IMR-90 (cell line): ENCODE data around the gene PTRH2. TPM values are rescaled to one million over a fixed set of nuclear protein-coding genes. Genes with fewer than 3 reads are reported as not detected.
A peak's percentile ranks its signal among the peaks of the same experiment; 100 is the strongest.

Experiments used
- ATAC-seq: fragments of 200-7000 bp; cut with Tn5 transposase; 2 replicates; pipeline ENCODE4 v1.9.1; 2020; ENCODE audit warnings: low read depth, mild to moderate bottlenecking, moderate library complexity
- BruUV-seq: library from RNA; stranded (reverse); fragments of 400-500 nt; replicated peaks from 2 replicates; lab custom pipeline; 2021; lab: Mats Ljungman, UMichigan
- CTCF ChIA-PET: fragments of 300-600 bp; formaldehyde crosslinking; extraction: SDS; loops from one replicate; lab custom pipeline; 2021; ENCODE audit warnings: antibody characterized with exemption; lab: Yijun Ruan, JAX
- POLR2A ChIA-PET: fragments of 300-600 bp; sonication (Branson Sonifier 250); formaldehyde crosslinking; loops from one replicate; lab custom pipeline; 2022; ENCODE audit warnings: antibody characterized with exemption; ENCODE audit not compliant: unreplicated experiment; lab: Charles Lee
- DNase-seq: peaks from one replicate; pipeline ENCODE4 v3.0.0; 2013
- H2AFZ ChIP-seq: replicated peaks from 2 replicates; pipeline ENCODE3; 2013; ENCODE audit warnings: low read length, mild to moderate bottlenecking; ENCODE audit not compliant: poor library complexity
- H2AK5ac ChIP-seq: 2 replicates; pipeline ENCODE4 v1.6.1; 2013; ENCODE audit warnings: low read depth, low read length, inconsistent platforms
- H2AK9ac ChIP-seq: replicated peaks from 2 replicates; pipeline ENCODE3; 2013; ENCODE audit warnings: mild to moderate bottlenecking, low read depth, low read length, moderate library complexity; ENCODE audit not compliant: poor library complexity
- H2BK120ac ChIP-seq: 2 replicates; pipeline ENCODE4 v1.6.1; 2013; ENCODE audit warnings: low read depth, low read length, inconsistent platforms
- H2BK15ac ChIP-seq: 3 replicates; pipeline ENCODE4 v1.6.1; 2013; ENCODE audit warnings: low read depth, low read length, inconsistent platforms
- H2BK20ac ChIP-seq: 2 replicates; pipeline ENCODE4 v1.6.1; 2013; ENCODE audit warnings: low read depth, mild to moderate bottlenecking, inconsistent platforms, low read length, moderate library complexity
- H2BK5ac ChIP-seq: 2 replicates; pipeline ENCODE4 v1.6.1; 2013; ENCODE audit warnings: mild to moderate bottlenecking, low read depth, low read length, inconsistent platforms; ENCODE audit not compliant: poor library complexity, severe bottlenecking
- H3K14ac ChIP-seq: replicated peaks from 2 replicates; pipeline ENCODE4 v1.6.1; 2013; ENCODE audit warnings: low read depth, low read length, inconsistent platforms
- H3K18ac ChIP-seq: 2 replicates; pipeline ENCODE4 v1.6.1; 2013; ENCODE audit warnings: low read depth, low read length, control low read depth
- H3K23ac ChIP-seq: 2 replicates; pipeline ENCODE4 v1.6.1; 2013; ENCODE audit warnings: low read depth, low read length, inconsistent platforms
- H3K27ac ChIP-seq: 2 replicates; pipeline ENCODE4 v1.5.1; 2013; ENCODE audit warnings: mild to moderate bottlenecking, control low read depth, low read length; ENCODE audit not compliant: insufficient read depth
- H3K27me3 ChIP-seq: 2 replicates; pipeline ENCODE4 v1.6.1; 2013; ENCODE audit warnings: low read length; ENCODE audit not compliant: control insufficient read depth, insufficient read depth
- H3K36me3 ChIP-seq: 2 replicates; pipeline ENCODE4 v1.6.1; 2013; ENCODE audit warnings: low read length, mixed read lengths; ENCODE audit not compliant: control insufficient read depth, insufficient read depth
- H3K4ac ChIP-seq: 2 replicates; pipeline ENCODE4 v1.6.1; 2013; ENCODE audit warnings: low read depth, low read length, inconsistent platforms
- H3K4me1 ChIP-seq: 2 replicates; pipeline ENCODE4 v1.6.1; 2013; ENCODE audit warnings: low read length, mixed read lengths; ENCODE audit not compliant: control insufficient read depth, insufficient read depth
- H3K4me2 ChIP-seq: 2 replicates; pipeline ENCODE4 v1.6.1; 2013; ENCODE audit warnings: low read depth, mild to moderate bottlenecking, control low read depth, low read length, moderate library complexity
- H3K4me3 ChIP-seq: 2 replicates; pipeline ENCODE4 v1.5.1; 2013; ENCODE audit warnings: low read depth, mild to moderate bottlenecking, control low read depth, low read length, moderate library complexity; ENCODE audit not compliant: insufficient read depth
- H3K56ac ChIP-seq: 2 replicates; pipeline ENCODE4 v1.6.1; 2013; ENCODE audit warnings: low read length, inconsistent platforms; ENCODE audit not compliant: insufficient read depth; ENCODE audit errors: extremely low read depth
- H3K79me1 ChIP-seq, 2 experiments: 2 replicates each; pipeline ENCODE4 v1.6.1; 2013; ENCODE audit warnings: low read length in 2 of 2, inconsistent platforms in 1 of 2, low read depth in 1 of 2
- H3K9ac ChIP-seq: 2 replicates; pipeline ENCODE4 v1.6.1; 2013; ENCODE audit warnings: low read depth, low read length, control low read depth
- H3K9me1 ChIP-seq: 2 replicates; pipeline ENCODE4 v1.6.1; 2013; ENCODE audit warnings: low read length, inconsistent platforms; ENCODE audit not compliant: insufficient read depth
- H3K9me3 ChIP-seq: 2 replicates; pipeline ENCODE4 v1.6.1; 2013; ENCODE audit warnings: low read length; ENCODE audit not compliant: control insufficient read depth, insufficient read depth
- H4K20me1 ChIP-seq: 2 replicates; pipeline ENCODE4 v1.6.1; 2013; ENCODE audit warnings: low read length, inconsistent platforms; ENCODE audit not compliant: insufficient read depth
- H4K5ac ChIP-seq: 2 replicates; pipeline ENCODE4 v1.6.1; 2013; ENCODE audit warnings: mild to moderate bottlenecking, low read depth, low read length, control low read depth
- H4K8ac ChIP-seq, 2 experiments: 2 replicates each; pipeline ENCODE4 v1.6.1; 2013; ENCODE audit warnings: low read depth in 2 of 2, low read length in 2 of 2, control low read depth in 1 of 2, inconsistent platforms in 1 of 2
- H4K91ac ChIP-seq: 2 replicates; pipeline ENCODE4 v1.6.1; 2013; ENCODE audit warnings: low read depth, low read length, inconsistent platforms; ENCODE audit not compliant: insufficient read depth
- MAFK ChIP-seq: IDR thresholded peaks from 2 replicates; pipeline ENCODE4 v1.6.1; 2012; ENCODE audit warnings: low read depth, low read length, improper control_type of control experiment
- MAZ ChIP-seq: IDR thresholded peaks from 2 replicates; pipeline ENCODE4 v1.6.1; 2012; ENCODE audit warnings: low read depth, mild to moderate bottlenecking, low read length, improper control_type of control experiment, moderate library complexity, borderline replicate concordance
- WGBS, 2 experiments: methylation state at CpG; one replicate each; pipeline versions ENCODE4 v1.1.5 to v1.1.7; 2013; ENCODE audit warnings: missing lambda C conversion rate in 2 of 2; ENCODE audit not compliant: insufficient read length in 1 of 2; ENCODE audit errors: extremely low coverage in 2 of 2; 5-methylcytosine and 5-hydroxymethylcytosine counted together
- dilution Hi-C: fragments of 300-500 bp; cut with HindIII; formaldehyde crosslinking; loops from one replicate; pipeline ENCODE4 v1.14.3; 2018; ENCODE audit warnings: low sequenced_read_pairs; ENCODE audit not compliant: unreplicated experiment
- in situ Hi-C: fragments of 300-500 bp; cut with MboI; formaldehyde crosslinking; loops from 3 replicates; pipeline ENCODE4 v1.14.3; 2019; ENCODE audit warnings: low sequenced_read_pairs, inconsistent platforms, mixed read lengths
- intact Hi-C: fragments of 100-400 bp; cut with micrococcal nuclease; formaldehyde crosslinking; loops from 2 replicates; pipeline ENCODE4 v1.10.0; 2022
- polyA plus RNA-seq, 3 experiments: library from polyadenylated mRNA; depleted of rRNA; stranded (reverse); fragments of >200 nt; gene quantifications; 2 replicates each; pipeline ENCODE4 v1.2.3, GENCODE V29; 2012; ENCODE audit warnings: low replicate concordance in 1 of 3
- total RNA-seq: library from RNA; depleted of rRNA; stranded (reverse); fragments of >200 nt; gene quantifications from 2 replicates; pipeline ENCODE4 v1.2.3, GENCODE V29; 2012

The PTRH2 gene
- total and polyA plus RNA-seq, 2 of the 4 experiments (the other 2 are of a cell fraction), result 24.9 to 49.7 TPM

- H3K9me1 ChIP-seq, result no peaks in the 10 kb centered on the region
- H3K36me3 ChIP-seq, result no peaks in the 10 kb centered on the region
- H2BK20ac ChIP-seq, result no peak overlapping the region
- H3K27ac ChIP-seq, result no peak overlapping the region
- H4K5ac ChIP-seq, result no peak overlapping the region
- ChIA-PET CTCF (no interaction called here), POLR2A (no interaction called here)
- DNase-seq (no peak), ATAC-seq (no peak)
- no peaks in the 10 kb centered on the region for H3K4me1 ChIP-seq
- peaks cover 17 to 50% of the 10 kb centered on the region in 2 experiments for H3K79me1 ChIP-seq
- no peak overlapping the region for H3K14ac ChIP-seq
- H2BK5ac ChIP-seq, result no peak overlapping the region
- in situ Hi-C loops, result no loop called here
- no peak overlapping the region for H2BK15ac ChIP-seq
- 70% methylated on average over 1 of the region's 1 CpG; no CpG with 5 or more reads in 1 of the 2 experiments for WGBS, 2 experiments
- no peak overlapping the region for H3K18ac ChIP-seq
- H3K9me3 ChIP-seq, result no peaks in the 10 kb centered on the region
- no peak overlapping the region for H2AK9ac ChIP-seq
- H2AK5ac ChIP-seq, result no peak overlapping the region
- dilution Hi-C loops, result no loop called here
- H3K4me2 ChIP-seq, result no peak overlapping the region
- intact Hi-C loops, result no loop called here
- BruUV-seq, result no TSS peak
- H3K9ac ChIP-seq, result no peak overlapping the region
- peaks cover 7% of the 10 kb centered on the region; the same call in 1 of the 2 replicates for H4K20me1 ChIP-seq
- no peak overlapping the region for H2BK120ac ChIP-seq
- H3K27me3 ChIP-seq, result no peaks in the 10 kb centered on the region
- H4K8ac ChIP-seq, result no peak overlapping the region
- TF ChIP-seq MAZ, result no peak
- peak; percentile 63 for TF ChIP-seq MAFK
- H3K23ac ChIP-seq, result no peak overlapping the region
- H3K56ac ChIP-seq, result no peak overlapping the region
- no peak overlapping the region for H2AFZ ChIP-seq
- H4K91ac ChIP-seq, result no peak overlapping the region
- H3K4me3 ChIP-seq, result no peak overlapping the region
- H3K4ac ChIP-seq, result no peak overlapping the region
Measured at GRCh38 chr17:59723607-59724006, 16.4 kb upstream of the PTRH2 start.
